ENCODE measurements around the gene UBE2D2.

UBE2D2 gene

DNA sequence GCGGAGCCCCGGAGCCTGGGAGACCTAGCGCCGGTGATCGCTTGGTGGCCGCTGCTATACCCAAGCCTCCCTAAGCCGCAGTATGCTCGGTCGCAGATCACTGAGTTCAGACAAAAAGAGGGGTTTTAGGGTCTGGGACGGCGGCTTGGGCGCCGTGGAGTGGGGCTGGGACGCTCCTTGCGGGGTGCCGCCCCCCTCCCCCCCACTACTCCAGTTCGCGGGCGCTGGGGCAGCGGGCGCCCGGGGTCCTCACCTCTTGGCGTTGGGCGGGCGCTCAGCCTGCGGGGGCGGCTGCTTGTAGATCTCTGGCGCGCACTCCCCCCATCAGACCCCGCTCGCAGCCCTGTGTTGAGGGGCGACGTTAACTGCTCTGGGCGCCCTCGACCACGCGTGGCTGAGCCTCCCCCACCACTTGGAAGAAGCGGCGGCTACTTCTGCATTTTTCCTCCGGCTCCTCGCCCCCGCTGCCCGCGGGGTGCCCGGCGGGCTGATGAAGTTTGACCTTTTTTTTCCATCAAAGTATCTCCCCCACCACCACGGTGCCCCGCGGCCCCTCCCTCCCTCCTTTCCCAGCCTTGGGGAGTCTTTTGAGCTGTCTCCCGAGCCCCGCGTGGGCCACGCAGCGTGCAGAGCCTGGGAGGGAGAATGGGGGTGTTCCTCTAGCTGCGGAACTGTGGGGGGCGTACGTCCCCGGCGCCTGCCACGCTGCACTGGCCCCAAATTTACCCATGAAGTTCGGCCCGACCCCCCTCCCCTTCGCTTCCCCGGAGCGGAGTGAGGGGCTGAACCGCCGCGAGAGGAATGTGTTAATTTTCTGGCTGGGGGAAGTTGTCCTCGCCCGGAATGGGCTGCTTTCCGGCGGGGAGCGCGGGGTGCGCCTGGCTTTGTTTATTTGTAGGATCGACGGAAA lies 88.2 kb downstream of the UBE2D2 start:
- no peak for DNase-seq

GRCh38 chr5:139650031-139650688 lies 89.0 kb downstream of the UBE2D2 start:
- no peak for DNase-seq

DNA sequence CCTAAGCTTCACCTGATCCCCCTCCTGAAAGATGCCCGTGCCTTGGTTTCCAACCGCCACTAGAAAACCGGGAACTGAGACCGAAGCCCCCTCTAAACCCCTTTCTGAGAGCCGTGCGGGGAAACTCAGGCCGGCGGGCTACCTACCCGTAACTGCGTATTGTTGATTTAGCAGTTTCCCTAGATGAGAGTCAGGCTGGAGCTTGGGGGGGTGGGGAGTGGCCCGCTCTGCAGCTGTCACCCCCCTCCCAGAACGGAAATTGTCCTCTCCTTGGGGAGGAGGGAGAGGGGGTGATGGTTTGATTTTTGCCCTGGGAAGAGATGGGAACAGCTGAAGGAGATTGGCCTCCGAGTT lies 89.5 kb downstream of the UBE2D2 start:
- no peak for DNase-seq

- DNase-seq, result no peak
Measured at GRCh38 chr5:139651043-139651834, 90.1 kb downstream of the UBE2D2 start.

DNA sequence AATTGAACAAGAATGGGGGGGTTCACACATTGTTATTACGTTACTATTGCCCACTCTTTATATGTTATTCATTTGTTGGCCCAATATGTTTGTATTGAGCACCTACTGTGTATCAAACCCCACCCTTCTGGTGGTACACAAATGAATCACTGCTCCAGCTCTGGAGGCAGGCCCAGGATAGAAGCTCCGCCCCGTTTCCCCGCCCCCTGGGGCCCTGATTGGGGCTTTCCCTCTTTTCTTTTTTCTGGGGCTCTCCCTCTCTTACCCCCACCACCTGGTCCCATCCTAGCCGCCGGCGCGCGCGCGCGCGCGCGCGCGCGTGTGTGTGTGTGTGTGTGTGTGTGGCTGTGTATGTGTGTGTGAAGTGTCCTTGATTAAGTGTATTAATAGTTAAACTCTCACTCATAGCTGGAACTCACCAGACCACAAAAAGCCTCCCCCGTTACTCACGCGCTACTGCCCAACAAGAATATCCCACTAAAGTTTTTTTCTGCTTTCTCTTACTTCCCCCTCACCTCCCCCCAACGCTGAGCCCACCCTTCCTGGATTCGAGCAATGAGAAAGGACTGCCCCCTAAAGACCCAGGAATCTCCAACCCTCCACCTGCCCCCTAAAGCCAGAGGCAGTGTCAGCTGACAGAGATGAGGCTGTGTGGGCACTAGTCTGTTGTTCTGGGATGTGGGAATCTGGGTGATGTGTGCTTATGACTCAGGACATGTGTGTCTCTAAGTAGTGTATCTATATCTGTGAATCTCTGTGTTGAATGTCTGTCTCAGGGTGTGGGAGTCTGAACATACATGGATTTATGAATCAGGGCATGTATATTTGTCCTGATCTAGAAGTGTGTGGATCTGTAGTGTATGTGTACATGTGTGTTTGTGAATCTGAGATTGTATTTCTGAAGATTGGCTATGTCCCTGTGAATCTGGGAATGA lies 91.0 kb downstream of the UBE2D2 start:
- DNase-seq, result no peak

GRCh38 chr5:139652788-139653241 lies 91.7 kb downstream of the UBE2D2 start:
- no peak for DNase-seq

DNA sequence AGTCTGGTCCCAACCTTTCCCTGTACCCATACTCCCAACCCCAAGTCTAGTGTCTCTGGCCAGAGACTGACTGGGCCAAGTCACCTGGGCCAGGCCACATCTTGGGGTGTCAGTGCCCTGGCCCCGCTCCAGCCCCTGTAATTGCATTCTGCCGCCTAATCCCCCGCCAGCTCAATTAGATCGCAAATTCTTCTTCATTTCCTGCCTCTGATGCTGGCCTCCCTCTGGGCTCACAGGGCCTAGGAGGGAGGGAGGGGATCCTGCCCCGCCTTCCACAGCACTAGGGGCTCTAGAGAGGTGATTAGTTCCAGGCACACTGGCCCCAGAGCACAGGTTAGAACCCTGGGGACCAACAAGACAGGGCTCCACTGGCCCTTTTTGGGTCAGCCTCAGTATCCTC lies 92.5 kb downstream of the UBE2D2 start:
- no peak for DNase-seq

DNA sequence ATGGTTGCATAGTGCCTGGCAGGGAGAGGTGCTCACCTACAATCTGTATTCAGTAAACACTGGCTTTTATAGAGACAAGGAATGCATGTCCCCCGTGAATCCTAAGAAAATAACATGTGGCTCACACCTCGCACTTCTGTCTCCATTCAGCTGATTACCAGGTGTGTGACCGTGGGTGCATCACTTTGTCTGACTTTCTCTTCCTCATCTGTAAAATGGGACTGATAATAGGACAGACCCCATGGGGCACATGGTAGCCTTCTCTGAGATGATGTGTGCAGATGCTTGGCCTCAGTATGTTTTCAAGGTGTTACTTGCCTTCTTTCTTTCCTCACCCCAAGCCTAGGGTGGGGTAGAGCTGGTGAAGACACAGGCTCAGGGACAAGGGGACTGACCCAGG lies 93.3 kb downstream of the UBE2D2 start:
- DNase-seq, result no peak

DNA sequence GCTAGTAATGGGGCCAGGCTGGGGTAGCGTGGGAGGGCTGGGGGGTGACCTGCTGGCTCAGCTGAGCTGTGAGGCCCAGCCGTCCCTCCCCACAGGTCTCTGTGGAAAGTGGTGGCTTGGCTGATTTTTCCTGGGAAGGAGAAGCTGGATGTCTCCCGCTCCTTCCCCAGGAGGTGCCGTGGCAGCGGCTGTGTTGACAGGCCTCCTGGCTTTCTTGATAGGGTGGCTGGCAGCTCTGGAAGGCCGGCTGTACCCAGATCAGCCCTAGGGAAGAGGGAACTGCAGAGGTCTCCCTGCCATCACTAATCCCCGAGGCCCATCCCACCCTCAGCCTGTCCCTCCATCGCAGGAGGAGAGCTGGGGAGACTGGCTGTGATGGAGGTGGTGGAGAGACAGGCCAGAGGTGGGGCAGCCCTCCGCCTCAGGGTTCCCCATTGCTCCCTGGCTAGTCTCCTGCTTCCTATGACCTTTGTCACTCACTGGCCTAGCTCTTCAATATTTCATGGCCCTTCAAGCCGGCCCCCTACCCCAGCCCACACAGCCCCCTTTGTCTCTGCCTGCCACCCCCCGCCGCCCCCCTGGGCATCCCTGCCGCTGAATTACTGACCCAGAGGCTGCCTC lies 93.8 kb downstream of the UBE2D2 start:
- DNase-seq, result no peak

DNA sequence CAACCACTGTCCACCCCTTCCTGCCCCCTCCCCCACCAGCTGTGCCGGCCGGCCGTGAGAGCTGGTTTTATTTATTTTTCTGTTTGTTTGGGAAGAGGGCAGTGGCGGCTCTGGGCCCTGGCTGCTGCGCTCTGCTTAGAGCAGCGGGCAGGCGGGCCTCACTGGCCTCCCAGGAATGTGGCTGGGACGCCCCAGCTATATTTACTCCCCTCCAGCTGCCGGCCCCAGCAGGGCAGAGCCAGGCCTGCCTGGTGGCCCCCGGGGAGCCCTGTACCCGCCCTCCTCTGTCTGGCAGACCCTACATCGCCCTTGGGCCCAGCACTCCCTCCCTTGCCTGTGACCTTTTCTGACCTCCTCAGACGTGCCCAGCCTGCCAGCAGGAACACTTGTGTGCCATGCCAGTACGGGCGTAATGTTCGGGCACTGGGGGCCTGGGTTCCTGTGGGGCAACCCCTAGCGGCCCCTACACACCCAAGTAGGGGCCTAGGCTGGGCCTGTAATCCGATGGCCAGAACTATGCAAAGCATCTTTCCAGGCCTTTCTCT lies 94.7 kb downstream of the UBE2D2 start:
- DNase-seq, result no peak

- no peak for DNase-seq
Measured at GRCh38 chr5:139657363-139658321, 96.5 kb downstream of the UBE2D2 start.

DNA sequence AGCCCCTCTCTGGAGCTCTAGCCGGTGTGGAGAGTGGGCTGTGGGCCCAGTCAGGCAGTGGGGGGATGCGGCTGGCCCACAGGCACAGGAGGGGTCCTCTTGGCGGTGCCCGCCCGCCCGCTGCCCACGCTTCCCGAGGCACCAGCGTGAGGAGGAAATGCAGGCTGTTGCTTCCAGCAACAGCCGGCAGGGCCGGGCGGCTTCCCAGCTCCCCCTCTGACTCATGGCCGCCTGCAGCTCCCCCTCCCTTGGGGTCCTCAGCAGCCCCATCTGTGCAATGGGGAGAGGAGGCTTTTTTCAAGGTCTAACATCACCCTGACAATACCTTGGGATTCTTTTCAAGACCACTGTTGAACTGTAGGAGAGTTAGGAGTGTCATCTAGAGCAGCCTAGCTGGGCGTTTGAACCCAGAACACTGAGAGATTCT lies 97.4 kb downstream of the UBE2D2 start:
- no peak for DNase-seq

GRCh38 chr5:139658928-139659667 lies 98.0 kb downstream of the UBE2D2 start:
- DNase-seq, result no peak

- no peak for DNase-seq
Measured at GRCh38 chr5:139659695-139660101, 98.6 kb downstream of the UBE2D2 start.

DNA sequence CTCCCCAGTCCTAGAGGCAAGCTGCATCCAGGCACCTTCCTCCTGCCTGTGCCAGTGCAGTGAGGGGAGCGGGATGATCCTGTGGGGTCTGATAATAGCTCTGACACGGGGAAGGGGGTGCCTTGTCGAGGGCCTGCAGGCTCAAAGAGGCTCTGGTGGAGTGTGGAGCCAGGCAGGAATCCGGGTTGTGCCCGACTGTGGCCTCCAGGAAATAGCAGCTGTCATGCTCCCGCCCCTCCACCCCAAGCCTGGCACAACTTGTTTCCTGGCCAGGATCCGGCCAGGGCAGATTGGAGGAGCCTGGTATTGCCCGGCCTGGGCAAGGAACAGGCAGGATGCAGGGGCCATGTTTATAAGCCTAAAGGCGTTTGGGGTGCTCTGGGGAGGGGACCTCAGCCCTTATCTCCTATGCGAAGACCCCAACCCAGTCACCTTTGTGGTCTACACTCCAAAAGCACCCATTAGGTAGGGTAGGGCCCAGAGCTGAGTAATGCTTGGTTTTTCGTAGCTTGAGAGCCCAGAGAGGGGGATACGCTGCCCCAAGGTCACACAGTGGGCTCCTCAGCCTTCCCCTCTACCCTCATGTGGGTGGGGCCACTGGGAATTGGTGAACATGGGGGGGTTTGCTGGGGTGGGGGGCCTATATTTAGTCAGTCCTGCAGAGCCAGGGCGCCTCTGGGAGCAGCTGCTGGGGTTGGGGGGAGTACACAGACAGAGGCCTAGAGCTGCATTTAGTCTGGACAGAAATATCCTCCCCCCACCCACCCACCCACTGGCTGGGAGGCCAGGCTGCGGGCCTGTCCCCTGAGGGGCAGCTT lies 99.2 kb downstream of the UBE2D2 start:
- DNase-seq, result no peak

DNA sequence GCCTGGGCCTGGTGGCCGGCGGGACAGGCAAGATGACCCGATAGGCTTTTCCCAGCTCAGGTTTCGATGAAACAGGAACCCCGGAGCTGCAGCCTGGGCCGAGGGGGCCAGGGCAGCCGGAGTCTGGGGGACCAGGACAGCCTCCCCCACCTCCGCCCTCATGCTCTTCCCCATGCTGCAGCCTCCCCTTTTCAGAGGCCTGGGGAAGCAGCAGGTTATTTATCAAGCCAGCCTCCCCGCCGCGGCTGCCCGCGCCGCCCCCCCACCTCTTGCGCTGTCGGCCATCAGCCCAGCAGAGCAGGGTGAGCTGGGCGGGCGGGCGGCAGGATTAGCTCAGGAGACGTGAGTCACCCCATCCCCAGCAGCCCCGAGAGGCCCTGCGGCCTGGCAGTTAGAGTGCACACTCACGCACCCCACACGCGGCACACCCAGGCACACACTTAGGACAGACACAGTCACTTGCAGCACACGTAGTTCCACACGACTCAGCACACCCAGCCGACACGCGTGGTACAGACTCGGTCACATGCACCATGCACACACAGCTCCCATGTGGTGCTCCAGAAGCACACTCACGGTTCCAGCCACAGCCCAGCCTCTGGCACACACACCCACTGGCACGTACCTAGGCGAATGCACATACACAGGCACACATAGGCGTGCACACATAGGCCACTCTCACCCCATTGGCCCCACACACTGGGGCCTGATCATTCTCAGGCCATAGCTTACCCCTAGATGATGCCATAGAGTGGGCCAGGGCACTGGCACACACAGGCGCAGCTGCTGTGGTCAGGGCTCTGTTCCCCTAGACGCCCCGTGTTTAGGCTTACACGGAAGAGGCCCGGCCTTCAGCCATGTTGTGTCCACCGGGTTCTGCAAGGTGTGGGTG lies 100.0 kb downstream of the UBE2D2 start:
- no peak for DNase-seq

DNA sequence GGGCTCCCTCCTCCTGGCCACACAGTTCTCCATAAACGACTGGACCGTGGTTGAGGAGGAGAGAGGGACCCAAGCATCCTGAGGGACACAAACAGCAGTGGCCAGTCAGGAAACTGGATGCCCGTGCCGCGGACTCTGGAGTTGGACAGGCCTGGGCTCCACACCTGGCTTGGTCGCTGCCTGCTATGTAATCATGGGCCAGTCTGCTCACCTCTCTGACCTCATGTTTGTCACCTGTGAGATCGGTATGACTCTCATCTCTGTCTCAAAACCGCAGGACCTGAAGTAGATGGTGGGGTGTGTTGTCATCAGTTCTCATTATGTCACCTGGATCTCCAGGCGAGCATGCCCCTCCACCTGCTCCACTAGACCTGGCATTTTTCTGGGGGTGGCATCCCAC lies 101.5 kb downstream of the UBE2D2 start:
- DNase-seq, result no peak
